Endothelial cell of umbilical vein (primary cell): Measurements from ENCODE around the gene C16orf87. TPM values are rescaled to one million over a fixed set of nuclear protein-coding genes. Genes with fewer than 3 reads are reported as not detected.

Source experiments
- BruUV-seq: library from RNA; stranded (reverse); fragments of 400-500 nt; replicated peaks from 2 replicates; lab custom pipeline; 2021; lab: Mats Ljungman, UMichigan
- CTCF ChIA-PET: fragments of 300-600, 350-600 bp; sonication (Branson Sonifier 250); formaldehyde crosslinking; loops from one replicate; lab custom pipeline; 2021; ENCODE audit warnings: antibody characterized with exemption, inconsistent platforms; lab: Charles Lee
- POLR2A ChIA-PET: fragments of 300-600, 350-600 bp; sonication (Branson Sonifier 250); formaldehyde crosslinking; loops from one replicate; lab custom pipeline; 2021; ENCODE audit warnings: antibody characterized with exemption, inconsistent platforms; lab: Charles Lee
- DNase-seq: peaks from one replicate; pipeline ENCODE4 v3.0.0-alpha.2; 2011; ENCODE audit warnings: low read depth, low spot score
- FAIRE-seq: peaks from 2 replicates; lab custom pipeline; 2011; peaks lifted over from hg19 to GRCh38; lab: Jason Lieb, UNC
- H2AFZ ChIP-seq: 2 replicates; pipeline ENCODE4 v1.6.0; 2012; ENCODE audit warnings: low read depth, low read length, control low read depth, inconsistent platforms
- H3K27ac ChIP-seq: 2 replicates; pipeline ENCODE4 v1.5.1; 2011; ENCODE audit warnings: low read depth, mild to moderate bottlenecking, control low read depth, low read length, moderate library complexity; ENCODE audit not compliant: insufficient read depth
- H3K27me3 ChIP-seq, 2 experiments: 2 replicates each; pipeline versions ENCODE4 v1.6.0 to v1.6.1; 2011; ENCODE audit warnings: low read length in 2 of 2, mixed read lengths in 1 of 2; ENCODE audit not compliant: control insufficient read depth in 2 of 2, insufficient read depth in 2 of 2
- H3K36me3 ChIP-seq, 2 experiments: 2 replicates in 1 of 2; 3 replicates in 1 of 2; pipeline ENCODE4 v1.5.1; 2011; ENCODE audit warnings: low read length in 2 of 2, mild to moderate bottlenecking in 1 of 2, moderate library complexity in 1 of 2; ENCODE audit not compliant: control insufficient read depth in 2 of 2, insufficient read depth in 2 of 2; ENCODE audit errors: extremely low read depth in 1 of 2
- H3K4me1 ChIP-seq: 3 replicates; pipeline ENCODE4 v1.5.1; 2011; ENCODE audit warnings: mild to moderate bottlenecking, low read length; ENCODE audit not compliant: control insufficient read depth, insufficient read depth; ENCODE audit errors: extremely low read depth
- H3K4me2 ChIP-seq: 2 replicates; pipeline ENCODE4 v1.6.1; 2011; ENCODE audit warnings: low read length, control low read depth, mixed read lengths; ENCODE audit not compliant: insufficient read depth
- H3K4me3 ChIP-seq, 3 experiments: fragments of 200-600 bp in 1 of 3; sonication (generic), shearing (Covaris generic) in 1 of 3; replicated peaks in 1 of 3; 2 replicates each; pipeline ENCODE4 v1.5.1; 2011 to 2016; ENCODE audit warnings: control low read depth in 3 of 3, low read length in 3 of 3, mild to moderate bottlenecking in 2 of 3, inconsistent platforms in 1 of 3, low read depth in 1 of 3, moderate library complexity in 1 of 3; ENCODE audit not compliant: insufficient read depth in 1 of 3
- H3K79me2 ChIP-seq: 2 replicates; pipeline ENCODE4 v1.6.0; 2012; ENCODE audit warnings: low read length, inconsistent platforms; ENCODE audit not compliant: control insufficient read depth, insufficient read depth
- H3K9ac ChIP-seq: replicated peaks from 2 replicates; pipeline ENCODE3; 2011; ENCODE audit warnings: low read length, control low read depth; ENCODE audit not compliant: insufficient read depth; ENCODE audit errors: extremely low read depth
- H3K9me1 ChIP-seq: replicated peaks from 3 replicates; pipeline ENCODE4 v1.6.0; 2011; ENCODE audit warnings: mild to moderate bottlenecking, low read length; ENCODE audit not compliant: control insufficient read depth, insufficient read depth; ENCODE audit errors: extremely low read depth
- H3K9me3 ChIP-seq: replicated peaks from 2 replicates; pipeline ENCODE4 v1.5.1; 2012; ENCODE audit warnings: low read length, inconsistent platforms; ENCODE audit not compliant: control insufficient read depth, insufficient read depth
- H4K20me1 ChIP-seq: replicated peaks from 2 replicates; pipeline ENCODE3; 2011; ENCODE audit warnings: mild to moderate bottlenecking, low read length; ENCODE audit not compliant: control insufficient read depth, insufficient read depth; ENCODE audit errors: extremely low read depth
- CTCF ChIP-seq, 2 donors: IDR thresholded peaks; 1 replicate in 1 of 2; 2 replicates in 1 of 2; pipeline ENCODE4 v1.5.1; 2011; ENCODE audit warnings: low read length in 2 of 2, mild to moderate bottlenecking in 2 of 2, moderate library complexity in 2 of 2, control low read depth in 1 of 2, inconsistent platforms in 1 of 2, low read depth in 1 of 2; ENCODE audit not compliant: insufficient read depth in 1 of 2; ENCODE audit errors: extremely low read depth in 1 of 2
- EZH2 ChIP-seq: IDR thresholded peaks from 2 replicates; pipeline ENCODE4 v1.6.1; 2012; ENCODE audit warnings: borderline replicate concordance, low read depth, mild to moderate bottlenecking, moderate library complexity, low read length, inconsistent platforms; ENCODE audit not compliant: severe bottlenecking
- FOS ChIP-seq: IDR thresholded peaks from 2 replicates; pipeline ENCODE4 v1.6.1; 2011; ENCODE audit warnings: mild to moderate bottlenecking, low read length, moderate library complexity, borderline replicate concordance; ENCODE audit not compliant: insufficient read depth
- GATA2 ChIP-seq: IDR thresholded peaks from 2 replicates; pipeline ENCODE4 v1.7.0; 2011; ENCODE audit warnings: low read depth, mild to moderate bottlenecking, moderate library complexity, mixed read lengths, low read length; ENCODE audit not compliant: insufficient read length, insufficient read depth
- JUN ChIP-seq: IDR thresholded peaks from 2 replicates; pipeline ENCODE4 v1.6.1; 2011; ENCODE audit warnings: borderline replicate concordance, low read depth; ENCODE audit not compliant: insufficient read length, insufficient read depth
- MAX ChIP-seq: IDR thresholded peaks from 2 replicates; pipeline ENCODE4 v1.6.1; 2011; ENCODE audit not compliant: insufficient read depth, insufficient read length
- MYC ChIP-seq: IDR thresholded peaks from one replicate; pipeline ENCODE4 v1.6.1; 2011; ENCODE audit warnings: mild to moderate bottlenecking, low read depth, low read length
- POLR2A ChIP-seq: IDR thresholded peaks from 2 replicates; pipeline ENCODE4 v1.6.1; 2012; ENCODE audit warnings: low read depth, mild to moderate bottlenecking, control low read depth, low read length
- POLR2AphosphoS5 ChIP-seq: IDR thresholded peaks from 2 replicates; pipeline ENCODE4 v1.6.1; 2012; ENCODE audit warnings: low read depth, mild to moderate bottlenecking, control low read depth, low read length, moderate library complexity; ENCODE audit not compliant: insufficient read depth
- dilution Hi-C: fragments of 300-500 bp; cut with MboI; formaldehyde crosslinking; loops from one replicate; pipeline ENCODE4 v1.15.0; 2019; ENCODE audit warnings: low sequenced_read_pairs; ENCODE audit not compliant: extremely low pct_ligation_motif_present
- intact Hi-C: fragments of 100-400 bp; cut with micrococcal nuclease; formaldehyde crosslinking; loops from one replicate; pipeline ENCODE4 v1.10.0; 2022
- polyA plus RNA-seq, 4 experiments: library from polyadenylated mRNA; depleted of rRNA in 3 of 4; stranded (reverse) in 3 of 4; unstranded in 1 of 4; fragments of >200 nt; gene quantifications; 2 replicates each; pipeline versions ENCODE4 v1.2.1 to v1.2.3, GENCODE V29; 2011 to 2012; ENCODE audit warnings: missing spikeins in 1 of 4
- total RNA-seq: library from RNA; stranded (reverse); gene quantifications from 2 replicates; pipeline ENCODE4 v1.2.3, GENCODE V29; 2021

Gene C16orf87
- total and polyA plus RNA-seq, 2 donors (not counting 3 experiments of a cell fraction or from before 2014, with no cell fraction given): 2.4 to 8.5 TPM

GRCh38 chr16:46811682-46812081, 19.3 kb downstream of the C16orf87 start:
- BruUV-seq: no TSS peak
- dilution Hi-C loops (no loop called here), intact Hi-C loops (no loop called here)
- Histone ChIP-seq H3K4me1 (peaks cover 12% of the 10 kb centered on the region), H3K27me3 (no peaks in the 10 kb centered on the region), H3K27ac (no peak overlapping the region), H3K79me2 (peaks cover 36% of the 10 kb centered on the region), H3K9ac (no peak overlapping the region), H2AFZ (no peak overlapping the region), H3K9me3 (no peaks in the 10 kb centered on the region), H3K36me3 (no peaks in the 10 kb centered on the region), H3K9me1 (no peaks in the 10 kb centered on the region), H4K20me1 (peaks cover 3% of the 10 kb centered on the region), H3K4me2 (no peak overlapping the region), H3K4me3 (no peak overlapping the region)
- no peak for DNase-seq
- ChIA-PET POLR2A (no interaction called here), CTCF (interaction anchor here (0.7 to 1.4 kb wide), 3 partner anchors 9 to 14 kb away, joined by 3 to 7 read pairs (median 3); no protein-coding TSS in a partner anchor)
- TF ChIP-seq JUN (no peak), MYC (no peak), EZH2 (no peak), MAX (no peak), POLR2AphosphoS5 (no peak), GATA2 (no peak), FOS (no peak), CTCF (IDR thresholded peaks at IDR 0.05; ENCODE audit: extremely low read depth in 1 of 2, insufficient read depth in 1 of 2, low read depth in 1 of 2, low read length in 2 of 2) (no peak), POLR2A (no peak)
- no peak for FAIRE-seq
